Nephron (organoid): ENCODE results near the gene HCN3.

Experiments used
- H3K27ac Mint-ChIP-seq, 3 experiments: 2 replicates each; pipeline ENCODE4 v1.8.0; 2020; ENCODE audit warnings: mixed read lengths in 3 of 3, mild to moderate bottlenecking in 2 of 3, moderate library complexity in 1 of 3
- H3K27me3 Mint-ChIP-seq: 2 replicates; pipeline ENCODE4 v1.8.0; 2021; ENCODE audit warnings: low read depth, mild to moderate bottlenecking, moderate library complexity, mixed read lengths
- H3K36me3 Mint-ChIP-seq: 2 replicates; pipeline ENCODE4 v1.8.0; 2020; ENCODE audit warnings: low read depth, mixed read lengths
- H3K4me1 Mint-ChIP-seq: 2 replicates; pipeline ENCODE4 v1.8.0; 2020; ENCODE audit warnings: mixed read lengths
- H3K4me3 Mint-ChIP-seq, 3 experiments: 2 replicates each; pipeline ENCODE4 v1.8.0; 2020; ENCODE audit warnings: mild to moderate bottlenecking in 3 of 3, mixed read lengths in 3 of 3, moderate library complexity in 2 of 3
- H3K9me3 Mint-ChIP-seq: 2 replicates; pipeline ENCODE4 v1.8.0; 2020; ENCODE audit warnings: mixed read lengths
- CTCF ChIP-seq, 3 experiments: fragments of 200-600 bp; sonication (generic); IDR thresholded peaks; one replicate each; pipeline ENCODE4 v1.5.0; 2021; ENCODE audit warnings: antibody characterized with exemption in 3 of 3; ENCODE audit not compliant: unreplicated experiment in 3 of 3

The HCN3 gene

GRCh38 chr1:155319536-155319935 lies 42.3 kb downstream of the HCN3 start:
- Mint-ChIP-seq H3K36me3 (peaks cover 12% of the 10 kb centered on the region), H3K27me3 (no peaks in the 10 kb centered on the region), H3K4me1 (peaks cover 26% of the 10 kb centered on the region), H3K27ac (peak overlapping the region in 2 of 3 experiments; percentile 21 to 82), H3K4me3 (peak overlapping the region; percentile 92 to 94 (median 92)), H3K9me3 (no peaks in the 10 kb centered on the region)
- TF ChIP-seq CTCF (IDR thresholded peaks at IDR 0.05; ENCODE audit: unreplicated experiment in 3 of 3) = no peak

- Mint-ChIP-seq H3K27ac (peak overlapping the region; percentile 74 to 82 (median 78)), H3K36me3 (peaks cover 12% of the 10 kb centered on the region), H3K4me1 (peaks cover 26% of the 10 kb centered on the region), H3K9me3 (no peaks in the 10 kb centered on the region), H3K27me3 (no peaks in the 10 kb centered on the region), H3K4me3 (peak overlapping the region; percentile 92 to 94 (median 92))
- no peak for TF ChIP-seq CTCF (IDR thresholded peaks at IDR 0.05; ENCODE audit: unreplicated experiment in 3 of 3)
These were observed 43.0 kb downstream of the HCN3 start for GRCh38 chr1:155320252-155320651.

- peak within 1 kb of the TSS; percentile 92 to 94 (median 92) for H3K4me3 Mint-ChIP-seq
- no peak for TF ChIP-seq CTCF (IDR thresholded peaks at IDR 0.05; ENCODE audit: unreplicated experiment in 3 of 3)
- H3K9me3 Mint-ChIP-seq = no peaks in the 10 kb centered on the region
- H3K27me3 Mint-ChIP-seq = no peaks in the 10 kb centered on the region
- peaks cover 12% of the 10 kb centered on the region for H3K36me3 Mint-ChIP-seq
- peak within 1 kb of the TSS; percentile 74 to 91 (median 82) for H3K27ac Mint-ChIP-seq
- peaks cover 31% of the 10 kb centered on the region for H3K4me1 Mint-ChIP-seq
These were observed 43.7 kb downstream of the HCN3 start, which contains the start of gene RUSC1 for GRCh38 chr1:155320661-155321617. RUSC1 (plus strand) TSS chr1:155320894; CDS start chr1:155321774, 880 bp downstream.

- H3K27ac Mint-ChIP-seq = peak overlapping the region; percentile 82 to 93 (median 91)
- H3K4me1 Mint-ChIP-seq = peaks cover 35% of the 10 kb centered on the region
- no peak for TF ChIP-seq CTCF (IDR thresholded peaks at IDR 0.05; ENCODE audit: unreplicated experiment in 3 of 3)
- H3K9me3 Mint-ChIP-seq = no peaks in the 10 kb centered on the region
- H3K36me3 Mint-ChIP-seq = peaks cover 12% of the 10 kb centered on the region
- peak overlapping the region; percentile 92 to 94 (median 92) for H3K4me3 Mint-ChIP-seq
- H3K27me3 Mint-ChIP-seq = no peaks in the 10 kb centered on the region
These were observed 44.6 kb downstream of the HCN3 start for GRCh38 chr1:155321639-155322503.

- TF ChIP-seq CTCF (IDR thresholded peaks at IDR 0.05; ENCODE audit: unreplicated experiment in 3 of 3) = no peak
- H3K4me1 Mint-ChIP-seq = peaks cover 35% of the 10 kb centered on the region
These were observed 45.3 kb downstream of the HCN3 start for GRCh38 chr1:155322571-155322952.

More at GRCh38 chr1:155322571-155322952, 45.3 kb downstream of the HCN3 start:
- H3K27ac Mint-ChIP-seq = peak overlapping the region; percentile 71 to 93 (median 91)
- H3K4me3 Mint-ChIP-seq = peak overlapping the region; percentile 92 to 94 (median 92)
- H3K27me3 Mint-ChIP-seq = no peaks in the 10 kb centered on the region
- H3K9me3 Mint-ChIP-seq = no peaks in the 10 kb centered on the region
- peaks cover 12% of the 10 kb centered on the region for H3K36me3 Mint-ChIP-seq
